Measurements from ENCODE around the gene TLK1. TPM values are rescaled to one million over a fixed set of nuclear protein-coding genes. Genes with fewer than 3 reads are reported as not detected.

TLK1 gene
- total and polyA plus RNA-seq, 2 of the 4 experiments (the other 2 are of a cell fraction) = 7.3 to 12.5 TPM

DNA sequence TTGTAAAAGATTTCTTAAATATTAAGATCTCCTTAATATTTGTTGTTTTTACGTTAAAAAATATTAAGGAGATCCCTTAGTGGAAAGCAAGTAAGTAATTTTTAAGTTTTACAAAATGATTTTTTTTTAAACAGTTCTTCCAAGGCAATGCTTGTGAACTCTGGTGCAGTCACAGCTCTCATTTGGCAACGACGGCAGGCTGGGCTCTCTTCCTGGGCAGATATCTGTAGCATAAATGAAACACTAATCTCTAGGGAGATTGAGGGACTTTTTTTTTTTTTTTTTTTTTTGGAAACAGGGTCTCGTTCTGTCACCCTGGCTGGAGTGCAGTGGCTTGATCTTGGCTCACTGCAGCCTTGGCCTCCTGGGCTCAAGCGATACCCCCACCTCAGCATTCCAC is 193.1 kb downstream of the TLK1 start:
- dilution Hi-C loops (cut with HindIII; ENCODE audit: low sequenced_read_pairs, unreplicated experiment) (no loop called here), in situ Hi-C loops (cut with MboI; ENCODE audit: low sequenced_read_pairs) (no loop called here), intact Hi-C loops (cut with micrococcal nuclease) (no loop called here)
- peaks cover 3% of the 10 kb centered on the region; the same call in 1 of the 2 replicates for H3K4me1 ChIP-seq (ENCODE audit: control insufficient read depth, insufficient read depth, low read length)
- no peak overlapping the region for H2AK5ac ChIP-seq (ENCODE audit: low read depth, low read length)
- peaks cover 8 to 19% of the 10 kb centered on the region in 2 experiments for H3K79me1 ChIP-seq (ENCODE audit: low read depth in 1 of 2, low read length in 2 of 2)
- no peaks in the 10 kb centered on the region for H3K27me3 ChIP-seq (ENCODE audit: control insufficient read depth, insufficient read depth, low read length)
- no peak overlapping the region for H3K4me3 ChIP-seq (ENCODE audit: insufficient read depth, low read depth, low read length)
- no peak overlapping the region for H3K9ac ChIP-seq (ENCODE audit: low read depth, low read length)
- H3K4me2 ChIP-seq (ENCODE audit: low read depth, low read length) = no peak overlapping the region
- H3K9me3 ChIP-seq (ENCODE audit: control insufficient read depth, insufficient read depth, low read length) = no peaks in the 10 kb centered on the region
- H3K27ac ChIP-seq (ENCODE audit: insufficient read depth, low read length) = no peak overlapping the region
- ATAC-seq (ENCODE audit: low read depth) = no peak
- ChIA-PET CTCF (interaction anchor here (1.3 kb wide), 1 partner anchor 11 kb away, joined by 5 read pairs; no protein-coding TSS in a partner anchor), POLR2A (ENCODE audit: unreplicated experiment) (no interaction called here)
- H3K36me3 ChIP-seq (ENCODE audit: control insufficient read depth, insufficient read depth, low read length) = peaks cover 44% of the 10 kb centered on the region
- H3K9me1 ChIP-seq (ENCODE audit: insufficient read depth, low read length) = peaks cover 4% of the 10 kb centered on the region; the same call in 1 of the 2 replicates
- no peak overlapping the region for H2BK120ac ChIP-seq (ENCODE audit: low read depth, low read length)
- H4K91ac ChIP-seq (ENCODE audit: insufficient read depth, low read depth, low read length) = no peak overlapping the region
- no peak overlapping the region for H3K4ac ChIP-seq (ENCODE audit: low read depth, low read length)
- TF ChIP-seq BHLHE40 (IDR thresholded peaks at IDR 0.05; ENCODE audit: low read depth, low read length) (no peak), MAFK (IDR thresholded peaks at IDR 0.05; ENCODE audit: low read depth, low read length) (no peak), POLR2A (IDR thresholded peaks at IDR 0.05; ENCODE audit: low read depth, low read length) (no peak)
- TF ChIP-seq, protein P1, sequence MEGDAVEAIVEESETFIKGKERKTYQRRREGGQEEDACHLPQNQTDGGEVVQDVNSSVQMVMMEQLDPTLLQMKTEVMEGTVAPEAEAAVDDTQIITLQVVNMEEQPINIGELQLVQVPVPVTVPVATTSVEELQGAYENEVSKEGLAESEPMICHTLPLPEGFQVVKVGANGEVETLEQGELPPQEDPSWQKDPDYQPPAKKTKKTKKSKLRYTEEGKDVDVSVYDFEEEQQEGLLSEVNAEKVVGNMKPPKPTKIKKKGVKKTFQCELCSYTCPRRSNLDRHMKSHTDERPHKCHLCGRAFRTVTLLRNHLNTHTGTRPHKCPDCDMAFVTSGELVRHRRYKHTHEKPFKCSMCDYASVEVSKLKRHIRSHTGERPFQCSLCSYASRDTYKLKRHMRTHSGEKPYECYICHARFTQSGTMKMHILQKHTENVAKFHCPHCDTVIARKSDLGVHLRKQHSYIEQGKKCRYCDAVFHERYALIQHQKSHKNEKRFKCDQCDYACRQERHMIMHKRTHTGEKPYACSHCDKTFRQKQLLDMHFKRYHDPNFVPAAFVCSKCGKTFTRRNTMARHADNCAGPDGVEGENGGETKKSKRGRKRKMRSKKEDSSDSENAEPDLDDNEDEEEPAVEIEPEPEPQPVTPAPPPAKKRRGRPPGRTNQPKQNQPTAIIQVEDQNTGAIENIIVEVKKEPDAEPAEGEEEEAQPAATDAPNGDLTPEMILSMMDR (conservative IDR thresholded peaks at IDR 0.05; ENCODE audit: low read depth, low read length) = no peak
- TF ChIP-seq, protein P2, sequence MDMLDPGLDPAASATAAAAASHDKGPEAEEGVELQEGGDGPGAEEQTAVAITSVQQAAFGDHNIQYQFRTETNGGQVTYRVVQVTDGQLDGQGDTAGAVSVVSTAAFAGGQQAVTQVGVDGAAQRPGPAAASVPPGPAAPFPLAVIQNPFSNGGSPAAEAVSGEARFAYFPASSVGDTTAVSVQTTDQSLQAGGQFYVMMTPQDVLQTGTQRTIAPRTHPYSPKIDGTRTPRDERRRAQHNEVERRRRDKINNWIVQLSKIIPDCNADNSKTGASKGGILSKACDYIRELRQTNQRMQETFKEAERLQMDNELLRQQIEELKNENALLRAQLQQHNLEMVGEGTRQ (IDR thresholded peaks at IDR 0.05; ENCODE audit: low read depth, low read length) = no peak
- H3K14ac ChIP-seq (replicated peaks; ENCODE audit: low read depth, low read length) = no peak overlapping the region
- peaks cover 17% of the 10 kb centered on the region for H4K20me1 ChIP-seq (ENCODE audit: insufficient read depth, low read length)
- H3K56ac ChIP-seq (ENCODE audit: extremely low read depth, insufficient read depth, low read length) = no peak overlapping the region
- BruUV-seq (replicated peaks) = no TSS peak
- no peak overlapping the region for H4K5ac ChIP-seq (ENCODE audit: low read depth, low read length)
- no peak overlapping the region for H3K23ac ChIP-seq (ENCODE audit: low read depth, low read length)
- H2AK9ac ChIP-seq (replicated peaks; ENCODE audit: low read depth, low read length, poor library complexity) = no peak overlapping the region
- WGBS, 2 experiments (ENCODE audit: extremely low coverage in 2 of 2, insufficient read length in 1 of 2) = 100% methylated on average over 1 of the region's 5 CpGs; no CpG with 5 or more reads in 1 of the 2 experiments
- H2BK15ac ChIP-seq (ENCODE audit: low read depth, low read length) = no peak overlapping the region
- H2BK5ac ChIP-seq (ENCODE audit: low read depth, low read length, poor library complexity, severe bottlenecking) = no peak overlapping the region
- H2AFZ ChIP-seq (replicated peaks; ENCODE audit: low read length, poor library complexity) = no peak overlapping the region
- H2BK20ac ChIP-seq (ENCODE audit: low read depth, low read length) = no peak overlapping the region
- no peak overlapping the region for H3K18ac ChIP-seq (ENCODE audit: low read depth, low read length)
- DNase-seq = no peak
- no peak overlapping the region for H4K8ac ChIP-seq (ENCODE audit: low read depth in 2 of 2, low read length in 2 of 2)
